DND-41 (cell line): ENCODE measurements around the gene LY86.

Source experiments
- CTCF ChIP-seq: IDR thresholded peaks from 2 replicates; pipeline ENCODE4 v1.5.1; 2012; ENCODE audit warnings: borderline replicate concordance, low read length, moderate library complexity, mild to moderate bottlenecking; ENCODE audit not compliant: poor library complexity, severe bottlenecking; ENCODE audit errors: extremely low read depth
- EZH2 ChIP-seq: IDR thresholded peaks from 3 replicates; pipeline ENCODE4 v1.6.1; 2012; ENCODE audit warnings: borderline replicate concordance, low read depth, mild to moderate bottlenecking, moderate library complexity, low read length, inconsistent platforms; ENCODE audit not compliant: severe bottlenecking

GRCh38 chr6:6655805-6656251, 67.3 kb downstream of the LY86 start:
- no peak for TF ChIP-seq CTCF
- TF ChIP-seq EZH2, result no peak
